Lung (tissue), 12 donors: ENCODE data around the gene PCGF1. TPM values are rescaled to one million over a fixed set of nuclear protein-coding genes. Genes with fewer than 3 reads are reported as not detected.

Source experiments
- ATAC-seq: fragments of 200-7000 bp; cut with Tn5 transposase; one replicate; pipeline ENCODE4 v1.9.1; 2020; ENCODE audit warnings: moderate number of reproducible peaks; ENCODE audit not compliant: insufficient read depth, low FRiP score
- DNase-seq, 3 donors: peaks; one replicate each; pipeline ENCODE4 v3.0.0-alpha.2; 2013 to 2017
- H3K27ac ChIP-seq, 2 donors: one replicate each; pipeline ENCODE4 v1.5.1; 2013; ENCODE audit warnings: mild to moderate bottlenecking in 2 of 2, moderate library complexity in 2 of 2, control low read depth in 1 of 2, inconsistent platforms in 1 of 2, low read depth in 1 of 2, low read length in 1 of 2
- H3K27me3 ChIP-seq, 3 donors: one replicate each; pipeline ENCODE4 v1.5.1; 2013; ENCODE audit warnings: low read length in 2 of 3; ENCODE audit not compliant: control insufficient read depth in 3 of 3, insufficient read depth in 3 of 3
- H3K36me3 ChIP-seq, 4 donors: one replicate each; pipeline ENCODE4 v1.5.1; 2013; ENCODE audit warnings: low read length in 4 of 4, mild to moderate bottlenecking in 1 of 4, moderate library complexity in 1 of 4; ENCODE audit not compliant: control insufficient read depth in 4 of 4, insufficient read depth in 4 of 4
- H3K4me1 ChIP-seq, 5 donors: one replicate each; pipeline ENCODE4 v1.5.1; 2013; ENCODE audit warnings: low read length in 5 of 5, mild to moderate bottlenecking in 2 of 5, moderate library complexity in 1 of 5; ENCODE audit not compliant: control insufficient read depth in 5 of 5, insufficient read depth in 5 of 5
- H3K4me3 ChIP-seq: one replicate; pipeline ENCODE4 v1.5.1; 2013; ENCODE audit warnings: mild to moderate bottlenecking, control low read depth, moderate library complexity
- H3K9ac ChIP-seq, 2 donors: one replicate each; pipeline ENCODE4 v1.5.1; 2013; ENCODE audit warnings: low read length in 2 of 2, control low read depth in 1 of 2; ENCODE audit not compliant: insufficient read depth in 1 of 2
- H3K9me3 ChIP-seq, 4 donors: one replicate each; pipeline ENCODE4 v1.5.1; 2013; ENCODE audit warnings: low read length in 3 of 4, mild to moderate bottlenecking in 1 of 4, moderate library complexity in 1 of 4; ENCODE audit not compliant: control insufficient read depth in 4 of 4, insufficient read depth in 3 of 4
- CTCF ChIP-seq: IDR thresholded peaks from 2 replicates; pipeline ENCODE4 v1.5.1; 2012; ENCODE audit warnings: mild to moderate bottlenecking; ENCODE audit errors: control extremely low read depth, extremely low read depth
- WGBS, 2 donors: extraction: QIAGEN DNeasy Blood & Tissue Kit; methylation state at CpG; one replicate each; pipeline ENCODE4 v1.1.7; 2013; 5-methylcytosine and 5-hydroxymethylcytosine counted together
- polyA plus RNA-seq, 2 donors: library from polyadenylated mRNA; stranded (reverse); fragments of 200-250 nt; gene quantifications; one replicate each; pipeline ENCODE4 v1.2.1, GENCODE V29; 2013
- total RNA-seq, 2 donors: library from RNA; depleted of rRNA in 1 of 2; stranded (reverse); fragments of >200 nt in 1 of 2; gene quantifications; one replicate each; pipeline ENCODE4 v1.2.1, GENCODE V29; 2014 to 2021
- donor health status: control.
- donor health status: control.
- donor health status: Bipolar disorder and iron deficiency.
- donor health status: healthy.
- donor health status: DM: yes; HTN: yes; CAD: no.

Gene PCGF1
- total and polyA plus RNA-seq, 4 donors, result 16.7 to 47.8 (median 28.1) TPM

DNA sequence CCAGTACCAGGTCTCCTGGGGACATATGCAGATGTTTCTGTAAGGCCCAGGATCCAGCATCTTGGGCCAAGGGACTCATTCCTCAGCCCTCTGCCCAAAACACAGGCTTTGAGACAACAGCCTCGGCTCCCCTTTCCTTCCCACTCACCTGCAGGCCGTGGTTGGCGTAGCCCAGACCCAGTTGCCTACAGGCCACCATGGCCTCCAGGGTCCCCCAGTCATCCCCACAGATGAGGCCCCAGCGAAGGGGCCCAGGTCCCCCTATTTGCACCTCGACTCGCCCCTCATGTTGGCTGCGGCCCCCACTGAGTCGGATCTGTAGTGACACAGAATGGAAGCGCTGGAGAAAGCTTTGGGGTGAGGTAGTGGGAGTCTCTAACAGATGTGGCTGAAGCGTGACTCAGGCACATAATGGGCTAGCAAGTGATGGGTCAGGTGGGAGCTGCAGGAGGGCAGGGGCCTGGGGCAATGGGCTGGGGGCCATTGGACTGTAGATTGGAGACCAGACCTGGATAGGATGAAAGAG, 28.0 kb upstream of the PCGF1 start:
- Histone ChIP-seq H3K27ac (no peak overlapping the region), H3K9me3 (no peaks in the 10 kb centered on the region), H3K4me3 (no peak overlapping the region), H3K27me3 (no peaks in the 10 kb centered on the region), H3K4me1 (peaks cover 0 to 11% (median 5%) of the 10 kb centered on the region in 5 donors), H3K9ac (no peak overlapping the region), H3K36me3 (peaks cover 5 to 23% (median 12%) of the 10 kb centered on the region in 4 donors)
- DNase-seq (no peak), ATAC-seq (no peak)
- WGBS, 2 donors, result 92 to 94% methylated on average over 10 of the region's 10 CpGs
- no peak for TF ChIP-seq CTCF

- no peak for DNase-seq
These were observed 26.9 kb upstream of the PCGF1 start for GRCh38 chr2:74534411-74534810.

GRCh38 chr2:74533464-74533863, 26.0 kb upstream of the PCGF1 start:
- H3K36me3 ChIP-seq, result peaks cover 5 to 23% (median 13%) of the 10 kb centered on the region in 4 donors
- no peaks in the 10 kb centered on the region for H3K27me3 ChIP-seq
- H3K9ac ChIP-seq, result no peak overlapping the region
- H3K27ac ChIP-seq, result no peak overlapping the region
- no peak for TF ChIP-seq CTCF
- WGBS, 2 donors, result 83 to 88% methylated on average over 4 of the region's 4 CpGs
- H3K4me1 ChIP-seq, result peaks cover 3 to 17% (median 8%) of the 10 kb centered on the region in 5 donors
- ATAC-seq (no peak), DNase-seq (no peak)
- no peak overlapping the region for H3K4me3 ChIP-seq
- H3K9me3 ChIP-seq, result no peaks in the 10 kb centered on the region

More at GRCh38 chr2:74534411-74534810, 26.9 kb upstream of the PCGF1 start:
- Histone ChIP-seq H3K9ac (no peak overlapping the region), H3K9me3 (no peaks in the 10 kb centered on the region), H3K27me3 (no peaks in the 10 kb centered on the region), H3K36me3 (peaks cover 5 to 23% (median 12%) of the 10 kb centered on the region in 4 donors), H3K27ac (no peak overlapping the region), H3K4me3 (no peak overlapping the region), H3K4me1 (peaks cover 0 to 12% (median 5%) of the 10 kb centered on the region in 5 donors)
- 84 to 87% methylated on average over 12 of the region's 12 CpGs for WGBS, 2 donors
- TF ChIP-seq CTCF, result no peak
- no peak for ATAC-seq

GRCh38 chr2:74532222-74532621, 24.7 kb upstream of the PCGF1 start:
- no peak overlapping the region for H3K9ac ChIP-seq
- H3K36me3 ChIP-seq, result peaks cover 5 to 32% (median 20%) of the 10 kb centered on the region in 4 donors
- peak in 2 of 3 donors; percentile 62 to 71 for DNase-seq
- H3K27ac ChIP-seq, result no peak overlapping the region
- no peak for ATAC-seq
- peak; percentile 6 for TF ChIP-seq CTCF
- no peaks in the 10 kb centered on the region for H3K27me3 ChIP-seq
- H3K9me3 ChIP-seq, result no peaks in the 10 kb centered on the region
- peaks cover 8 to 23% (median 11%) of the 10 kb centered on the region in 5 donors for H3K4me1 ChIP-seq
- H3K4me3 ChIP-seq, result no peak overlapping the region
